ENCODE data around the gene ARHGAP19. TPM values are rescaled to one million over a fixed set of nuclear protein-coding genes. Genes with fewer than 3 reads are reported as not detected.

ARHGAP19 gene
- total and polyA plus RNA-seq, 2 of the 8 experiments (the other 6 are each of a cell fraction or from before 2014, with no cell fraction given) = 13.3 to 32.1 TPM

DNA sequence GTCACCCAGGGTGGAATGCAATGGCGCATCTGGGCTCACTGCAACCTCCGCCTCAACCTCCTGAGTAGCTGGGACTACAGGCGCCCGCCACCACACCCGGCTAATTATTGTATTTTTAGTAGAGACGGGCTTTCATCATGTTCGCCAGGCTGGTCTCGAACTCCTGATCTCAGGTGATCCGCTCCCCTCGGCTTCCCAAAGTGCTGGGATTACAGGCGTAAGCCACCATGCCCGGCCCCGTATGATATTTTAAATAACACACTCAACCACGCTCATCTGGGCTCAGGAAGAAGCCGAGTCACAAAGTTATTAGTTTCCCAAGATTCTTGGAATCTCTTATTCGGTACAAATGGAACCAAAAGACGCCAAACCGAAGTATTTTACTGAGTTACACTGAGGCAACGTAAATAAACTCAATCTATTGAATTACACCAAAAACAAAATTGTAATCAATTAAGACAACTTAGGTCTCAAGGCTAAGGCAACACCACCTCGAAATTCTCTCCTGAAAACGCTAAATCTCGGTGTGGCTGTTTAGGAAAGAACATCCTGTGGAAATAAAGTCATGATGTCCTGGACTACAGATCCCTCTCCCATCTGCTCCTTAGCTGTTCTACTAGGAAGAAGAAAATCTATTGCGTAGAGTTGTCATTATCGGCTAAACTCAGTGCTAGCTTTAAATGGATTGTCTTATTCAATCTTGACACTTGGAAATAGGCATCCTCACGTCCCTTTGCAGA, 910 bp downstream of the ARHGAP19 start:
- peak overlapping the region; percentile 11; the same call in 1 of the 2 replicates for H2BK12ac ChIP-seq (ENCODE audit: low read depth, low read length)
- no peaks in the 10 kb centered on the region for H3K9me3 ChIP-seq (ENCODE audit: insufficient read depth in 2 of 2, low read depth in 1 of 2, low read length in 1 of 2)
- FAIRE-seq = no peak
- H2AK5ac ChIP-seq (ENCODE audit: low read depth, low read length) = no peak overlapping the region; the same call in 1 of the 2 replicates
- peaks cover 0 to 23% of the 10 kb centered on the region in 2 experiments; a peak in 2 of 4 replicates for H3K79me2 ChIP-seq (ENCODE audit: control insufficient read depth in 1 of 2, insufficient read depth in 2 of 2, low read length in 2 of 2)
- POLR2A ChIA-PET (ENCODE audit: partially characterized antibody) = interaction anchor here (0.5 to 3.4 kb wide), 11 partner anchors 13 to 136 kb away, joined by 3 to 32 read pairs (median 4); partner anchors contain the start of genes FRAT1, FRAT2 and RRP12
- CTCF ChIA-PET (ENCODE audit: partially characterized antibody) = interaction anchor here (1.1 to 3.6 kb wide), 7 partner anchors 9 to 65 kb away, joined by 3 to 17 read pairs (median 3); no protein-coding TSS in a partner anchor
- peaks cover 0 to 4% (median under 1%) of the 10 kb centered on the region in 4 experiments; a peak in 3 of 7 replicates for H3K4me1 ChIP-seq (replicated peaks in 1 of 4; ENCODE audit: control insufficient read depth in 3 of 4, insufficient read depth in 4 of 4, low read length in 3 of 4)
- H4K5ac ChIP-seq (ENCODE audit: insufficient read length, low read depth, low read length) = no peak overlapping the region
- H3K36me3 ChIP-seq (ENCODE audit: control insufficient read depth in 2 of 4, insufficient read depth in 4 of 4, low read length in 3 of 4) = peaks cover 0 to 5% (median under 1%) of the 10 kb centered on the region in 4 experiments; a peak in 2 of 8 replicates
- H3K9ac ChIP-seq (replicated peaks in 1 of 4; ENCODE audit: extremely low read depth in 1 of 4, low read depth in 3 of 4, low read length in 3 of 4) = peak overlapping the region; percentile 70 to 90 (median 88)
- no peaks in the 10 kb centered on the region for H4K20me1 ChIP-seq (replicated peaks in 1 of 2; ENCODE audit: control insufficient read depth in 1 of 2, insufficient read depth in 2 of 2, low read length in 2 of 2)
- H4K8ac ChIP-seq (ENCODE audit: extremely low read depth, insufficient read depth, low read length) = no peak overlapping the region
- 0 out of 2 replicates have a peak overlapping the region, but pooled peaks have one; percentile 31 for H2BK15ac ChIP-seq (ENCODE audit: low read length)
- H3K27ac ChIP-seq (ENCODE audit: low read depth, low read length) = peak overlapping the region; percentile 93
- H3K79me1 ChIP-seq (ENCODE audit: low read depth, low read length) = no peaks in the 10 kb centered on the region; the same call in 1 of the 2 replicates
- no peak for DNase-seq (ENCODE audit: low read depth in 1 of 2, low spot score in 2 of 2)
- no peak overlapping the region for H4K91ac ChIP-seq (replicated peaks; ENCODE audit: insufficient read length, low read length)
- no peak overlapping the region for H3K14ac ChIP-seq (ENCODE audit: insufficient read length)
- WGBS, 2 experiments (ENCODE audit: extremely low coverage in 1 of 2, insufficient coverage in 1 of 2, insufficient read length in 1 of 2, insufficient replicate concordance in 2 of 2, low coverage in 1 of 2, low lambda C conversion rate in 2 of 2, missing lambda C conversion rate in 1 of 2) = 72% methylated on average over 25 of the region's 25 CpGs; no CpG with 5 or more reads in 1 of the 2 experiments
- H2AFZ ChIP-seq (ENCODE audit: low read length) = peak overlapping the region; percentile 44; the same call in 1 of the 2 replicates
- no peak overlapping the region for H3K56ac ChIP-seq (replicated peaks; ENCODE audit: insufficient read length, low read depth, low read length)
- peak overlapping the region; percentile 64 to 89 (median 84) for H3K4me3 ChIP-seq (ENCODE audit: extremely low read depth in 1 of 4, insufficient read depth in 2 of 4, low read depth in 3 of 4, low read length in 4 of 4)
- peak overlapping the region; percentile 92; the same call in 1 of the 2 replicates for H2BK5ac ChIP-seq (ENCODE audit: low read depth, low read length)
- H3K27me3 ChIP-seq (replicated peaks in 1 of 4; ENCODE audit: control insufficient read depth in 3 of 4, extremely low read depth in 1 of 4, insufficient read depth in 3 of 4, low read length in 3 of 4) = no peaks in the 10 kb centered on the region
- H3K23me2 ChIP-seq (ENCODE audit: low read depth, low read length) = peaks cover 4% of the 10 kb centered on the region
- H2BK20ac ChIP-seq (ENCODE audit: low read length) = no peak overlapping the region
- no peak overlapping the region for H2BK120ac ChIP-seq (replicated peaks; ENCODE audit: low read depth, low read length)
- H3K18ac ChIP-seq (ENCODE audit: extremely low read depth, low read length) = peak overlapping the region; percentile 86; the same call in 1 of the 2 replicates
- H3K4me2 ChIP-seq (ENCODE audit: insufficient read depth in 1 of 2, low read depth in 2 of 2, low read length in 2 of 2) = peak overlapping the region; percentile 48 to 82
- no peak overlapping the region for H3K23ac ChIP-seq (ENCODE audit: insufficient read length)
- no peak overlapping the region for H3K4ac ChIP-seq (replicated peaks; ENCODE audit: insufficient read length, low read depth, low read length)
- TF ChIP-seq PHF8 (conservative IDR thresholded peaks at IDR 0.05; ENCODE audit: low read depth, low read length) (no peak), NRF1 (IDR thresholded peaks at IDR 0.05; ENCODE audit: low read depth, low read length) (no peak), SP1 (IDR thresholded peaks at IDR 0.05; ENCODE audit: low read depth, low read length) (no peak), SIRT6 (IDR thresholded peaks at IDR 0.05; ENCODE audit: low read length) (no peak), POU5F1 (IDR thresholded peaks at IDR 0.05; ENCODE audit: low read depth, low read length) (no peak), EP300 (IDR thresholded peaks at IDR 0.05; ENCODE audit: borderline replicate concordance in 1 of 2, low read depth in 2 of 2, low read length in 2 of 2) (no peak), TCF12 (IDR thresholded peaks at IDR 0.05; ENCODE audit: low read depth, low read length) (no peak), SIN3A (conservative IDR thresholded peaks at IDR 0.05 in 1 of 2, IDR thresholded peaks at IDR 0.05 in 1 of 2; ENCODE audit: low read depth in 1 of 2, low read length in 2 of 2) (no peak), CHD1 (IDR thresholded peaks at IDR 0.05; ENCODE audit: low read depth, low read length) (no peak), KDM5A (IDR thresholded peaks at IDR 0.05; ENCODE audit: low read length) (no peak)
